Measurements from ENCODE around the gene GARRE1. TPM values are rescaled to one million over a fixed set of nuclear protein-coding genes. Genes with fewer than 3 reads are reported as not detected.
A peak's percentile ranks its signal among the peaks of the same experiment; 100 is the strongest.

Gene GARRE1
- total RNA-seq, 1 donor from 2014 or later, result 20.9 TPM

- Histone ChIP-seq H3K27me3 (ENCODE audit: low read depth) (no peaks in the 10 kb centered on the region), H3K4me3 (no peak overlapping the region), H3K4me1 (peaks cover 72% of the 10 kb centered on the region), H3K27ac (replicated peaks) (no peak overlapping the region), H3K9me3 (replicated peaks) (no peaks in the 10 kb centered on the region), H3K36me3 (peaks cover 5% of the 10 kb centered on the region)
- intact Hi-C loops (cut with micrococcal nuclease), result loop anchor here (10.0 kb wide), 1 partner anchor 77 kb away; no protein-coding TSS in a partner anchor
- DNase-seq, result no peak
- TF ChIP-seq, protein P1, sequence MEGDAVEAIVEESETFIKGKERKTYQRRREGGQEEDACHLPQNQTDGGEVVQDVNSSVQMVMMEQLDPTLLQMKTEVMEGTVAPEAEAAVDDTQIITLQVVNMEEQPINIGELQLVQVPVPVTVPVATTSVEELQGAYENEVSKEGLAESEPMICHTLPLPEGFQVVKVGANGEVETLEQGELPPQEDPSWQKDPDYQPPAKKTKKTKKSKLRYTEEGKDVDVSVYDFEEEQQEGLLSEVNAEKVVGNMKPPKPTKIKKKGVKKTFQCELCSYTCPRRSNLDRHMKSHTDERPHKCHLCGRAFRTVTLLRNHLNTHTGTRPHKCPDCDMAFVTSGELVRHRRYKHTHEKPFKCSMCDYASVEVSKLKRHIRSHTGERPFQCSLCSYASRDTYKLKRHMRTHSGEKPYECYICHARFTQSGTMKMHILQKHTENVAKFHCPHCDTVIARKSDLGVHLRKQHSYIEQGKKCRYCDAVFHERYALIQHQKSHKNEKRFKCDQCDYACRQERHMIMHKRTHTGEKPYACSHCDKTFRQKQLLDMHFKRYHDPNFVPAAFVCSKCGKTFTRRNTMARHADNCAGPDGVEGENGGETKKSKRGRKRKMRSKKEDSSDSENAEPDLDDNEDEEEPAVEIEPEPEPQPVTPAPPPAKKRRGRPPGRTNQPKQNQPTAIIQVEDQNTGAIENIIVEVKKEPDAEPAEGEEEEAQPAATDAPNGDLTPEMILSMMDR (IDR thresholded peaks at IDR 0.05; ENCODE audit: borderline replicate concordance), result no peak
Observed at GRCh38 chr19:34257559-34257924, 3.2 kb downstream of the GARRE1 start.

DNA sequence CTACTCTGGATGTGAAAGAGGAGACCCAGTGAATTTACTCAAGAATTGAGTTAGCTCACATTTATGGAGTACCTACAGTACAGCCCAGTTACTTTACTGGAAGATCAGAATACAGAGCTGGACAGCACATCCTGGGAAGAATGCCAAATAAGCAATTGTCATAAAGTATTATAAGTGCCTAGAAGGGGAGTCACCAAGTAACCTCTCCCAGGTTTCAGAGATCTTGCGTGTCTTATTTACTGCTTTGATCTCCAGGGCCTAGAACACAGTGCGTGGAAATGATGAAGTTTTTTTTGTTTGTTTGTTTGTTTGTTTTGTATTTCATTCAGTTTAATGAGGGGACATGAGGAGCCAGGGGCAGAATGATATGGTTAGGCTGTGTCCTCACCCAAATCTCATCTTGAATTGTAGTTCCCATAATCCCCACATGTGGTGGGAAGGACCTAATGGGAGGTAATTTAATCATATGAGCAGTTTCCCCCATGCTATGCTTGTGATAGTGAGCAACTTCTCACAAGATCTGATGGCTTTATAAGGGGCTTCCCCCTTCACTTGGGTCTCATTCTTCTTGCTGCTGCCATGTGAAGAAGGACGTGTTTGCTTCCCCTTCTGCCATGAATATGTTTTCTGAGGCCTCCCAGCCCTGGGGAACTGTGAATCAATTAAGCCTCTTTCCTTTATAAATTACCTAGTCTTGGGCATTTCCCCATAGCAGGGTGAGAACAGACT, 5.2 kb downstream of the GARRE1 start:
- no peaks in the 10 kb centered on the region for H3K9me3 ChIP-seq (replicated peaks)
- TF ChIP-seq, protein P1 (IDR thresholded peaks at IDR 0.05; ENCODE audit: borderline replicate concordance), result no peak
- intact Hi-C loops (cut with micrococcal nuclease), result loop anchor here (10.0 kb wide), 2 partner anchors 55 to 75 kb away; no protein-coding TSS in a partner anchor
- no peaks in the 10 kb centered on the region for H3K27me3 ChIP-seq (ENCODE audit: low read depth)
- peaks cover 5% of the 10 kb centered on the region for H3K36me3 ChIP-seq
- H3K27ac ChIP-seq (replicated peaks), result peak overlapping the region; percentile 30
- no peak overlapping the region for H3K4me3 ChIP-seq
- no peak for DNase-seq
- H3K4me1 ChIP-seq, result peaks cover 72% of the 10 kb centered on the region

DNA sequence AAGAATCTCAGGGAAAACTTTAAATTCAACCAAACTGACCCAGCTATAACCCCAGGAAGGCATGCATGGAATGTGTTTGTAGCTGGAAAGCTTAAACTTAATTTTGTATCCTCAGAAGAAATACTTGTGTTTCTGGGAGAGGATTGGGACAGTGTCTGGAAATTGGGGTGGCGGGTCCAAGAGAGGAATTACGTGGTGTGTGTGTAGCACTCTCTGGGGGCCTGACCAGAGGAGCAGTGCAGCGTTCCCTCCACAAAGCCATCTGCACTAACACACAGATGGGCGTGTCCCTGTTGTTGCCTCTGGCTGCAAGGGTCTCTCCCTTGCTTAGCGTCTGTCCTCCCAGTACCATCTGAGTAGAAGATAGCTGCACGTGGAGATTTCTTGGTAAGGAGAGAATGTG, 6.4 kb downstream of the GARRE1 start:
- Histone ChIP-seq H3K36me3 (peaks cover 5% of the 10 kb centered on the region), H3K27me3 (ENCODE audit: low read depth) (no peaks in the 10 kb centered on the region), H3K4me3 (no peak overlapping the region), H3K9me3 (replicated peaks) (no peaks in the 10 kb centered on the region), H3K27ac (replicated peaks) (peak overlapping the region; percentile 36), H3K4me1 (peaks cover 72% of the 10 kb centered on the region)
- no peak for DNase-seq
- TF ChIP-seq, protein P1 (IDR thresholded peaks at IDR 0.05; ENCODE audit: borderline replicate concordance), result no peak
- intact Hi-C loops (cut with micrococcal nuclease), result loop anchor here (10.0 kb wide), 1 partner anchor 54 kb away; no protein-coding TSS in a partner anchor

GRCh38 chr19:34261334-34262109, 7.2 kb downstream of the GARRE1 start:
- no peak overlapping the region for H3K4me3 ChIP-seq
- H3K9me3 ChIP-seq (replicated peaks), result no peaks in the 10 kb centered on the region
- no peaks in the 10 kb centered on the region for H3K27me3 ChIP-seq (ENCODE audit: low read depth)
- intact Hi-C loops (cut with micrococcal nuclease), result loop anchor here (10.0 kb wide), 1 partner anchor 53 kb away; no protein-coding TSS in a partner anchor
- peak overlapping the region; percentile 36 for H3K27ac ChIP-seq (replicated peaks)
- H3K4me1 ChIP-seq, result peaks cover 70% of the 10 kb centered on the region
- TF ChIP-seq, protein P1 (IDR thresholded peaks at IDR 0.05; ENCODE audit: borderline replicate concordance), result no peak
- DNase-seq, result no peak
- H3K36me3 ChIP-seq, result peaks cover 5% of the 10 kb centered on the region

DNA sequence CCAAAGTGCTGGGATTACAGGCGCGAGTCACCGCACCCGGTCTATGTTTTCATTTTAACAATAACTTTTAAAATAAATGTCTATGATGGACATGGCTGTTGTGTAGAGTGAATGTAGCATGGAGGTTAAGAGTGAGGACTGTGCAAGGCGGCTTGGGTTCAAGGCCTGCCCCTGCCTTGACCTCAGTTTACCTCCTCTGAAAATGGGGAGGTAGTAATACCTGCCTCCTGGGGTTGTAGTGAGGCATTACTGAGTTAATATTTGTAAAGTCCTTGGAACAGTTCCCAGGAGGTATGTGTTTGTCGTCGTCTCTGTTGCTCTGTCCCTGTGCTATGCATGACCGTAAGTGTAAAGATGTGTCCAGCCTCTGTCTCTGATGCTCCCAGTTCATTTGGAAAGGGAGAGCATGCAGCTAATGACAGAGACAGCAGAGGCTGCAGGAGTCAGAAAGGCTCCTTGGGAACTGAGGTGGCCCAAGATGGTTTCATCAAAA, 9.4 kb downstream of the GARRE1 start:
- TF ChIP-seq, protein P1 (IDR thresholded peaks at IDR 0.05; ENCODE audit: borderline replicate concordance), result no peak
- intact Hi-C loops (cut with micrococcal nuclease), result loop anchor here (10.0 kb wide), 1 partner anchor 51 kb away; no protein-coding TSS in a partner anchor
- Histone ChIP-seq H3K9me3 (replicated peaks) (no peaks in the 10 kb centered on the region), H3K27ac (replicated peaks) (peak overlapping the region; percentile 88), H3K4me3 (no peak overlapping the region), H3K4me1 (peaks cover 74% of the 10 kb centered on the region), H3K36me3 (no peaks in the 10 kb centered on the region), H3K27me3 (ENCODE audit: low read depth) (no peaks in the 10 kb centered on the region)
- no peak for DNase-seq

Measured in left ventricle myocardium inferior (tissue), 1 donor.